Inferior parietal cortex (tissue), 1 donor: Measurements from ENCODE around the gene PDLIM3.
"Not testable (repeated sequence)": the region's sequence is repeated elsewhere in the genome, so short reads cannot be mapped to it uniquely, and the experiment has no call there.

Experiments used
- DNase-seq: peaks from one replicate; pipeline ENCODE4 v3.0.0-alpha.2; 2016; ENCODE audit errors: extremely low spot score

Gene PDLIM3

DNA sequence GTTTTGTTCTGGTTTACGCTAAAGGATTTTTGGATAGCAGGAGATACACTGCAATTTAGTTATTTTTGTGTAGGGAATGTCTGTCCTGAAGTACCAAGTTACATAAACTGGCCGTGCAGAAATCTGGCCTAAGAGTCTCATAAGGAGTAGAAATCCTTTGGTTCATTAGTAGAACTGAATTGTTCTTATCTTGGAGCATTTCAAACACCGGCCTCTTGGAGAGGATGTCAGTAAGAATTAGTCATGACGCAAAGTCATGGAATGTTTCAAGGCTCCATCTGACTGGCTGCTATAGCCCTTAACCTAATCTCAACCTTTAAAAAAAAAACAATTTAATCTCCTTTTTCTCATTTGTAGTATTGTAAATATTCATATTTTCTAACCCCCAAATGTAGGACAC, 15.2 kb downstream of the PDLIM3 start:
- DNase-seq: no peak

DNA sequence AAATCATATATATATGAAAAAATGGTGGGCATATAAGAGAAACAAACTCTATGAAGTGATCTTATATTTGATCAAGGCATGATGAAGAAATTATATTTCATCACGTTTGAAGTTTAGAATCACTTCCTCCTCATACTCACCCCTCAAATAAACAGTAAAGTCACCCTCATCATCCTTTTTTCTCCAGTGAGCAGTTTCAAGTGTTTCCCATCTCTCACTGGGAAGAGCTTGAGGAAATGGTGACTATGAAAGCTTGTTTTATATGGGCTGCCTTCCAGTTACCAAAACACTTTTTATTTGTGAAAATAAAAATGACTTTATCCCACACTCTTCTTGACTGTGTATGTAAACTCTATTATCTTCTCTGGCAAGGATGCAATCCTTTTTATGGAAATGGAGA, 16.8 kb downstream of the PDLIM3 start:
- no peak for DNase-seq

- no peak for DNase-seq
These were observed 17.2 kb downstream of the PDLIM3 start for GRCh38 chr4:185518069-185518468.

GRCh38 chr4:185515248-185515647, 20.1 kb downstream of the PDLIM3 start:
- DNase-seq: no peak

DNA sequence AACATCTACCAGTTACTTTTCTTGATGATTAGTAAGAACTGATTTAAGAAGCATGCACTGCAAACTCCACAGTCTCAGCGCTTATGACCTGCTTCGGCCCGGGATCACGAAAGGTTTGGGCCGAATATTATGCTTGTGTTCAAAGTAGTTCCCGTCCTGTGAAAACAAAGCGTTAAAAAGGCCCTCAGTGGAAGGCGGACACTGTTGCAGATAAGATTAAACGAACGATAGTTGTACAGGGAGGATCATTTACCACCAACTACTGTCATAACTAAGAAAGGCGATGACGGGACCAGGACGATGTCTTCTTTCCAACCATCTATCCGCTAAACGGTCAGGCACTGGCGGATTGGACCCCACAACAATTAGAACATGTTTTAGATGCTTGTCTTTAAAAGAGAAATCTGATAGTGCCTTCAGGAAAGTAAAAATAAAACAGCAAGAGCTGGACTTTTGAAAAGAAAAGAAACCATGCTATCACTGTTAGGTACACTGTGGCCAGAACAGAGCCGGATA, 21.1 kb downstream of the PDLIM3 start:
- no peak for DNase-seq

DNA sequence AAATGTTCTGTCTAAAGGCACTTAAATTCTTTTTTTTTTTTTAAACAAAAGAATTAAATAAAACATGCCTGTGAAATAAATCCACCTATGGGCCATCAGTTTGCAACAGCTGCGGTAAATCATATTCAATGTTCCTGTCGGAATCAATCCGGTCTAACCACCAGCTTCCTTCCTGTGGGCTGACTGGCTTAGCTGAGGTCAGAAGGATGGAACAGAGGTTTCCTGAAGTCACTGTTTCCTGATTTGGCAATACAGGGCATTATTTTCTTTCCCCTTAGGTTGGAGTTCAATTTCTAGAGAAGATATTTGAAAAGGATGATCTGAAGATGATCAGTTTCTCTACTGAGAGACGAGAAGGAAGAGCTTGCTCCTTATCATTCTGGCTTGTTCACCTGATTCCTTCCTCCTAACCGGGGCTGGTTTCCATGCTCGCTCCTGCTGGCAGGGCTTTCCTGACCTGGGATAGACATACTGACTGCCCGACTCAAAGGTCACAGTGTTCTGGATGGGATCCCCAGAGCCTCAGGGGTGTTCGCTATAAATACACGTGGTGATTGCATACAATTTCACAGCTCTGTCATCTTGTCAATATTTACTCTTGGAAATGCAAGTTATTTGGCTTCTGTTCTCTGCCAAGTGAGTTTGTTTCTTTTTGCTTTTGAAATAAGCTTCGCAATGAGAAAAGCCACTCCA, 21.7 kb downstream of the PDLIM3 start:
- no peak for DNase-seq

DNA sequence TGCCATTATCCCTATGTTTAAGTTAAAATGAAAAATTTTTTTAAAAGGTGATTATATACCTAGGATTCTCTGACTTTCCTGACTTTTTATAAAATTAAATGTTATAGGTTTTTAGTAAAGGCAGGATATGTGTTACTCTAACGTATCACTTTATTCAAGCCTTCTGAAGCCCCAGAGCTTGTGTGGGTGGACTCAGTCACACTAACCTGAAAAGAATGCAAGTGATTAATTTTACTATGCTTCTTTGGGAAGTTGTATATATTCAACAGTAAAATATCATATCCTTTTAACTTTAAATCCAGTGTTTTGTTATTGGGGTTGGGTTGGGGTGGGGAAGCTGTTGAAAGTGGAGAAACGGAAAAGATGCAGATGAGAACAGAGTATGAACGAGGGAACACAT, 22.8 kb downstream of the PDLIM3 start:
- DNase-seq: no peak

- not testable (repeated sequence) for DNase-seq
These were observed 24.1 kb downstream of the PDLIM3 start for GRCh38 chr4:185511243-185511642.

DNA sequence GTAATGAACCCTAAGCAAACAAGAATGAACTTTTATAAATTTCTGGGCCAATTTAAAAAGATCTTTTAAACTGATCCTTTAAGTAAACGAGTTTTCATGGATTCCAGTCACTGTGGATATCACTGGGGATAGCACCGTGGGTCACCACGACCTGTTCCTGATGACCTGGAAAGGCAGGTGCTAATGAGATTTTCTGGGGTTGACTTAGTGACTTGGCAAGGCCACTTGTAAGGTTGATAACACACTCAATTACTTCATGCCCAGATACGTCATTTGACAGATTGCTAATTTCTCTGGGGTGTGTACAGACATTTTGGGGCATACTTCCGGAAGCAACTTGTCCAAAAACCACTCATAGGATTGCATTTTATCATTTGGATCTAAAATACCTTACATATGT, 24.5 kb downstream of the PDLIM3 start:
- no peak for DNase-seq

DNA sequence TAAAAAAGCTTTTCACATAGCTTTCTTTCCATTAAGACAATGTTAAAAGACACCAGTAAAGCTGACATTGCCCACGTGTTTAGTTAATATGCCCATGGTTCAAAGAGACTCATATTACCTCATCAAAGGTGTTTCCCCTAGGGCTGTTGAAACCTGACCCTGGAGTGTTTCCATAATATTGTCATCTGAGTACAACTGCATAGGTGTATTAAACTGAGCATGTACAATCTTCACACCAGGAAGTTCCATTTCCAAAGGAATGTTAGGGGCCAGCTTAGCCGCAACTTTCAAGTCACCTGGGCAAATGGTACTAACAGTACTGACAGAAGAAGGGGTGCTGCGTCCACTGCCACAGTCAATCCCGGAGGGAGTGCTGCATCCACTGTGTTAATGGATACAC, 27.1 kb downstream of the PDLIM3 start:
- DNase-seq: no peak

DNA sequence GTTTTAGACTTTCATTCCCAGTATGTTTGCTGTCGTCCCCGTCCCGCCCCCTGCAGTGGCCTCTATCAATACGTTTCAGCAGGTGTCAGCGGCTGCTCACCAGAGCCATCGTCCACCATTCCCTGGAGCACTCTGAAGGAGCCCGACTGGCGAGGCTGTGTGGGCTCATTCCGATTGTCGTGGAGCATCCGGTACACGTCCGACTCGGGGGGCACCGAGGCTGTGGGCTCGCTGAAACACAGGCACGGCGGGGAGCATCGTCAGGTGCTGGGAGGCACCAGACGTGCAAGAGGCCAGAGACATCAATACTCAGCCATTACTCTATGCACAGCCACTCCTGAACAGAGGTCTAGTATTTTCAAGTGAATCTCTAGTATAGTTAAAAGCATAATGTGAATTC, 28.9 kb downstream of the PDLIM3 start:
- no peak for DNase-seq

DNA sequence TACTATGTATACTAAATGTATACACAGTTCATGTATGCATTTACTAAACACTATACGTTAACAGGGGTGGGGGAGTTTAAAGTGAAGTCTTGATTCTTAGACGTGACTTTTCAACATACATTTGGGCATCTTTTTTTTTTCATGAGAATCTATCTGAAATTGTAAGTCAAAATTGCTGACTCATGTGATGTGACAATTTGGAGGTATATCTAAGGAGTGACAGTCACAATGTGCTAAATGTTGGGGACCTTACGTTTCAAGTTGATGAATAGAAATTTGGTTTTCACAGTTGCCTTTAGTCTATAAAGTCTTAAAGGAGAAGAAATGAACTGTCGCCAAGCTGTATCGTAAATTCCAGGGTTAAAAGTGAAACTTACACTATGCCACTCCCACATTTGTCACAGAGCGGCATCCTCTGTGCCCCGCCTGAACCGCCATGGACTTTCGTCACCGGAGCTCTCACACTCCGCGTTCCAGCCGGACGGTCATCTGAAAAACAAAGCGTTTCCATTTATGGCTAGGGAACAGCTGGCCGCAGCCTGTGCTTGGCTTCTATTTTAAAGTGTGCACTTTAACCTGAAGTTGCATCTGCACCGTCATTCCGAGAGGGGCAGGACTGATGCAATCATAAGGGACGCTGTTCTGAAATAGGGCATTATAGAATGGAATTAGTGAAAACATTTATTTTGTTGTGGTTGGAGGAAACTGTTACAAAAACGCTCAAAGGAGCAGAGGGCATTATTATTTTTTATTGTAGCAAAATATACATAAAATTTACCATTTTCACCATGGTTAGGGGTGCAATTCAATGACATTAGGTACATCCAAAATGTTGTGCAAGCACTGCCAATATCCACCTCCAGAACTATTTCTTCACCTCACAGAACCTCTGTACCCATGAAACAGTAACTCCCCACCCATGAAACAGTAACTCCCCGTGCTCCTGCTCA, 30.9 kb downstream of the PDLIM3 start:
- DNase-seq: no peak

- DNase-seq: no peak
These were observed 32.9 kb downstream of the PDLIM3 start for GRCh38 chr4:185502386-185502785.

DNA sequence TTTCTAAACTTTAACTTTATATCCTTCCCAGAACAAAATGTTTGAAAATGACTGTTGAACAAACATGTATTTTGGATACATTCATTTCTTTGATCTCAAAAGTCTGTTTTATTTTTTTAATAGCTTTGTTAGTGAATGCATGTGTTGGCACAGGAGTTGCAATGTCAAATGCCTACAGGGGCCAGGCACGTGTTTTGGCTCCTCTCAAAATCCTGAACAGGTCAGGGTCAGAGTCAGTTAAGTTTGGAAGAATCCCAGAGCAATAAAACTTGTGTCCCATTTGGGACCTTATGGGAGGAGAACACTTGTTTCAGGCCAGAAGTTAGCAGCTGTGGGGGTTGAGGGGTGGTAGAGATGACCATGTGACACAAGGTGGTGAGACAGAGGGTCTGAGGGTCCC, 34.7 kb downstream of the PDLIM3 start:
- no peak for DNase-seq

GRCh38 chr4:185500035-185500434, 35.3 kb downstream of the PDLIM3 start:
- DNase-seq: no peak

- no peak for DNase-seq
These were observed 46.7 kb downstream of the PDLIM3 start for GRCh38 chr4:185488650-185489049.

GRCh38 chr4:185481401-185481800, 53.9 kb downstream of the PDLIM3 start:
- DNase-seq: no peak

GRCh38 chr4:185480016-185480732, 55.1 kb downstream of the PDLIM3 start:
- DNase-seq: no peak

DNA sequence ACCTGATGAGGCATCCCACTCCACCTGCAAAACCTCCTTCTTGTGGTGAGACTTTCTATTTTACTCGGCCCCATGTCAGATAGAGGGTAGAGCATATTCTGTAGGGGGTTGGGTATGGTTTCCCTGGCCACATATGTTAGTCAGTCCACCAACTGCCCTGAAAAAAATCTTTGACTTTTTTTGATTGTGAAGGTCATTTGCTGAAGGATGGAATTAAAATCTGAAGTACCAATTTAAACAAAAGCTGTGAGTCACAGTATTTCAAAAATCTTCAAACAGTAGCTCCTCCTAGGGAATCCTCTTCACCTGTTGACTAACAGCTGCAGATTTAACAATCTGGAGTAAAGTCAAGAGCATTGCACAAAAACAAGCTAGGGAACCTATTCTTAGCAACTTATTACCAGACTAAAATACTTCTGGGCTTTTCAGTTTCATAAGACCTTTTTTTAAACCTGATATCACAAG, 55.8 kb downstream of the PDLIM3 start:
- DNase-seq: no peak

GRCh38 chr4:185473247-185473646, 62.1 kb downstream of the PDLIM3 start:
- DNase-seq: no peak

DNA sequence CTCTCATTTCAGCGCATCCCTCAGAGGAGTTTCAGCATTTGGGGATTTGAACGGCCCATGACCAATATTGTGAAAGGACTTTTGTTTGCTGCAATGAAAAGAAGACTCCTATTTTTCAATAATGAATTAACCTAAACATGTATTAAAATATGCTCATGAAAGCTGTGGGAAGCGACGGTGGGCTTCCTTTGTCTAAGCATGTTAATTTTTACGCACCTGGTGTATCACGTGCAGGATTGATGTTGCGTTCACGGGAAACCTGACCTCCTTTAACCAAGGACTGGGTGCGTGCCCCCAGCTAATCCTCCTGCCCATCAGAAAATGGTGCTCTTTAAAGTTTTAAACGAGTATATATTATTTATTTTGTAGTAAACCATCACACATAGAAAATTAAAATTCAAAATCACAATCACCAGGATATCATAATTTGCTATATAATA, 63.2 kb downstream of the PDLIM3 start:
- DNase-seq: no peak
